GM19238 (cell line): Measurements from ENCODE around the gene PTCH2.

ENCODE experiments used
- DNase-seq: peaks from one replicate; pipeline ENCODE4 v3.0.0; 2011; ENCODE audit warnings: low spot score; ENCODE audit not compliant: insufficient read length

PTCH2 gene

GRCh38 chr1:44842862-44843655 lies at the start of gene PTCH2:
Gene PTCH2, minus strand, starts transcription at chr1:44843253. Its CDS starts 321 bp downstream, at chr1:44842932.
- DNase-seq = peak; percentile 58

DNA sequence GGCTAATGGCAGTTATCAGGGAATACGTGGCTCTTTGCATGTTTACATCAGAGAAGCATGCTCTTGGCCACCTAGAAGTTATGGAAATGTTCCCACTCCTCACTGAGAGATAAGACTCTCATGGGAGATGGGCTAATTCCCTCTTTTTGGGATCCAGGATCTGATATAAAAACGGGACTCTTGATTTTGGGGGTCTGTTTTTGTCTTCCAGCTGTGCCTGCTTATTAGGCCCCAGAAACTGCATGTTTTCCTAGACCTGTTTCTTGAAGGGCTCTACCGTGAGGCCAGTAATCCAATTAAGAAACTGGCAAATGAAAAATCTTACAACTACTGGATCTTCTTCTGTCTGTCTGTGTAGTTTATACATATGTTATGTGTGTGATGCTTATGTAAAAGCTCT lies 47.0 kb upstream of the PTCH2 start:
- no peak for DNase-seq

DNA sequence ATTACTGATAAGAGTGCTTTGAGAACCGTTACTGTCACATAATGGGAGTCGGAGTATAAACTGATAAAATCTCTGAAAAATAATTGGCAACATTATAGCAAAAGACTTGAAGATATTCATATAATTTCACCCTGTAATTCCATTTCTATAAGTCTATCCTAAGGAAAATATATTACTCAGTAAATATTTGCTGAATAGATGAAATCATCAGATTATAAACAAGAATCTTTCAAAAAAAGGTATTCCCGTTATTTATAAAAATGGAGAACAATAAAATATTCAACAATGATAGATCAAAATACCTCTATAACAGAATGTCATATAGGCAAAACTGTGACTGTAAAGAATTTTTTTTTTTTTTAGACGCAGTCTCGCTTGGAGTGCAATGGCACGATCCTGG lies 42.4 kb upstream of the PTCH2 start:
- no peak for DNase-seq

GRCh38 chr1:44884746-44885145 lies 41.7 kb upstream of the PTCH2 start:
- DNase-seq = no peak

DNA sequence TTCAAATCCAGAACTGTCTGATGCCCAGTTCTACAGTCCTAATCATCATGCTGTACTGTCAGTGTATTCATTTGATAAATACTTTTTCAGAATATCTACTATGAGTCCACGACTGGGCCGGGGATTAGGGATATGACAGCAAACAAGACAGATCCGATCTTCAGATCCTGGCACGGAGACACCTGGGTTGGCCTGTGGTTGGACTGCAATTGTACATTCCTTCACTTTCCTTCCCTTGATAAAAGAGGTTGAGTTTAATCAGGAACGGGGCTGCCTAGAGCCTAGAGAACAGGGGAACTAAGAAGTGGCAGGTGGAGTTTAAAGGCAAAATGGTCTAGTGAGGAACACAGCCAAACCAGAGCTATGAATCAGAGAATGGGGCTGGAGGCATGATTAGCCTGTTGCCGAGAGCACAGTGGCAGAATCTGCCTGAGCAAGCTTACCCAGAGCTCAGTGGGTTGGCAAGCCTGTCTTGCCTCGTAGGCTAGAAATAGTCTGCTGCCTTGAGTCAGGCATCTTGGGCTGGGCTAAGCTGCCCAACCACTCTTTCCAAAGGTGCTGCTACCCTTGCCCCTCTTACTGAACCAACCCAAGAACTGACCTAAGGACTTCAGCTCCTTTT lies 38.1 kb upstream of the PTCH2 start:
- no peak for DNase-seq

DNA sequence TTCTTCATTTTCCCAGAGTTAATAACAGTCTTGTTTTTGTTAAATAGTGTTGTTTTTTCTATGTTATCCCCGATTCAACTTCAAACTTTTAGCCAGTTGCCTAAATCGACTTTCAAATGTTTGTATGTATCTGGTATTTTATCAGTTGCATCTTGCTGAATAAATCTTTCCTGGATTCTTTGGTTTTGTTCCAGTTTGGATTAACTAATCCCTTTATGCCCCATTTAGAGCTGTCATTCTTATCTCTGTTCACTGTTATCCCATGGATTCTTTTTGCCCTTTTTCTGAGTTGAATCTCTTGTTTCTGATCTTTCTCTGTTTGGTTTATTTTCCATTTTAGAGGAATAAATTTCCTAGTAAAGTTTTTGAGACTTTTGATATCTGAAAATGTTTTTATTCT lies 31.1 kb upstream of the PTCH2 start:
- DNase-seq = no peak

GRCh38 chr1:44870096-44870495 lies 27.0 kb upstream of the PTCH2 start:
- no peak for DNase-seq

DNA sequence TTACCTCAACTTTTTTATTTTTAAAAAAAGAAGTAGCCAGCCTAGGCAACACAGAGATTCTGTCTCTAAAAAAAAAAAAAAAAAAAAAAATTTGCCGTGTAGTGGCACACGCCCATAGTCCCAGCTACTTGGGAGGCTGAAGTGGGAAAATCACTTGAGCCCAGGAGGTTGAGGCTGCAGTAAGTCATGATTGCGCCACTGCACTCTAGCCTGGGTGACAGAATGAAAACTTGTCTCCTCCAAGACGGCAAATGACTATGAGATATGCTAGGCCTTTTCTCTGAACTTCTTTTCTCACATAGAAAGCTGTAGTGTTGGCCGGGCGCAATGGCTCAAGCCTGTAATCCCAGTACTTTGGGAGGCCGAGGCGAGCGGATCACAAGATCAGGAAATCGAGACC lies 24.7 kb upstream of the PTCH2 start:
- DNase-seq = no peak

- DNase-seq = no peak
Observed at GRCh38 chr1:44862829-44863401, 19.9 kb upstream of the PTCH2 start.

DNA sequence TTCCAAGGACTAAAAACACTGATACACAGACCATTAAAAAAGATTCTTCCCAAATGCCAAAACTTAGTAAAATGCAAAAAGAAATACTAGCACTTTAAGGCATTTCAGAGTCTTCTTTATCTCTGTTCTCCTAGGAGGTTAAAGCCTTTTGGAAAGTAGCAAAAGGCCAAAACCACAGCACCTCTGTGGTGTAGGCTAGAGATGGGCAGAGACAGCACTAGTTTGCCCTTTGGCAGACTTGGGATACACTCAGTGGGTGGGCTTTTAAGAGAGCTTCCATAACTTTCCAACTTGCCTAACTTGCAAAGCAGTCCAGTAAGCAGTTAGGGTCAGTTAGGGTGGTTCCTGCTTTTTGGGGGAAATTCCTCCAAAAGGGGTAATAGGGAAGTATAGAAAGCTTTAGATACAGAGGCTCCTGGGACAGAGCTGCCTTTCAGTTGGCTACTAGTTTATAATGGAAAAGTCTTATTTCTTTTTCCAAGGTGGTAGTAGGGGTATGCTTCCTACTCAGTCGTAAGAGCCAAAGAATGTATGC lies 17.9 kb upstream of the PTCH2 start:
- no peak for DNase-seq

DNA sequence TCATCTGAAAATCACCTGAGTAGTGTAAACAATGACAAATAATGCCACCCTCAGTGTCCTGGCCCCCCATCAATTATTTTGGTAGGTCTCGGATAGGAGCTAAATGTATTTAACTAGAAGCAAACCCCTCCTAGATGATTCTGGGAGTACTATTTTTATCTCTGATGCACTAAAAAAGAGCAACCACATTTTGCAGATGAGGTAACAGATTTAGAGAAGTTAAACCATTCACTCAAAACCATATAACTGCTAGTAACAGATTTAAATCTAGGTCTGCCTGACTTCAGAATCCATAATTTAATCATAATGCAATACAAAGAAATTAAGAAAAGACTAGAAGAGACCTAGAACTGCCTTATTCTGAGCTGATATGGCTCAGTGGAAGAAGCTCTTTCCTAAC lies 17.3 kb upstream of the PTCH2 start:
- DNase-seq = no peak

DNA sequence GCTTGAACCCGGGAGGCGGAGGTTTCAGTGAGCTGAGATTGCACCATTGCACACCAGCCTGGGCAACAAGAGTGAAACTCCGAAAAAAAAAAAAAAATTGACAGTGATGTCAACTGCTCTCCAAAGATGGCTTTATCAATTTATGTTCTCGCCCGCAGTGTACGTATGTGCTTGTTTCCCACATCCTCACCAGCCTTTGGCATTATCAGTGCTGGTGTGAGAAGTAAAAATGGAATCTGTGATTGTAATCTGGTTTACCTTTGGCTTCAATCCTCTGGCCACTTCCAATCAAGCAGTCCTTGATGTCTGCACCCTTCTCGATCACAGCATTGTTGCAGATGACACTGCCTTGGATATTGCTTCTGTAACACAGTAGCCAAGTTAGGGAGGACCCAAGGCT lies 14.4 kb upstream of the PTCH2 start:
- DNase-seq = no peak

DNA sequence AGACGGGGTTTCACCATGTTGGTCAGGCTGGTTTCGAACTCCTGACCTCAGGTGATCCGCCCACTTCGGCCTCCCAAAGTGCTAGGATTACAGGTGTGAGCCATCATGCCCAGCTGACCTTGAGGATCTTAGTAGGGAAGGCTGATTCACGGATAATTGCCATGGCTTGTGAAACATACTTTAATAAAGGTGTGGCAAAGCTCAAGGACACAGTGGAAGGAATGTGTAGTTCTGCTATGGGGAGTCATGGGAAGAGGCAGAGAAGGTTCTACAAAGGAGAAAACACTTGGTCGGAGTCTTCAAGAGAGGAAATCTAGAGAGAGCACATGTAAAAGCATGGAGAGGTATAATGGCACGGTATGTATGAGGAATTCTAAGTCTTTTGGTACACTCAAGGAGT lies 12.7 kb upstream of the PTCH2 start:
- no peak for DNase-seq

- DNase-seq = no peak
Observed at GRCh38 chr1:44854970-44855369, 11.9 kb upstream of the PTCH2 start.

DNA sequence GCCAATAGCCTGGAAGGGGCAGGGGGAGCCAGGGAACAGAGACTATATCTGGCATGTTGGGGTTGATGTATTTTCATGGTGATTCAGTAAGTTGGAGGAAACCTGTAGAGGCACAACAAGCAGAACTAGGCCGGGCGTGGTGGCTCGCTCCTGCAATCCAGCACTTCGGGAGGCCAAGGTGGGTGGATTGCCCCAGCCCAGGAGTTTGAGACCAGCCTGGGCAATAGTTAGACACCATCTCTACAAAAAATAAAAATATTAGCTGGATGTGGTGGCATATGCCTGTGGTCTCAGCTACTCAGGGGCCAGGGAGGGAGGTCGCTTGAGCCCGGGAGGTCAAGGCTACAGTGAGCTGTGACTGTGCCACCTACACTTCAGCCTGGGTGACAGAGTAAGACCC lies 10.1 kb upstream of the PTCH2 start:
- no peak for DNase-seq

GRCh38 chr1:44851308-44851707 lies 8.3 kb upstream of the PTCH2 start:
- no peak for DNase-seq

DNA sequence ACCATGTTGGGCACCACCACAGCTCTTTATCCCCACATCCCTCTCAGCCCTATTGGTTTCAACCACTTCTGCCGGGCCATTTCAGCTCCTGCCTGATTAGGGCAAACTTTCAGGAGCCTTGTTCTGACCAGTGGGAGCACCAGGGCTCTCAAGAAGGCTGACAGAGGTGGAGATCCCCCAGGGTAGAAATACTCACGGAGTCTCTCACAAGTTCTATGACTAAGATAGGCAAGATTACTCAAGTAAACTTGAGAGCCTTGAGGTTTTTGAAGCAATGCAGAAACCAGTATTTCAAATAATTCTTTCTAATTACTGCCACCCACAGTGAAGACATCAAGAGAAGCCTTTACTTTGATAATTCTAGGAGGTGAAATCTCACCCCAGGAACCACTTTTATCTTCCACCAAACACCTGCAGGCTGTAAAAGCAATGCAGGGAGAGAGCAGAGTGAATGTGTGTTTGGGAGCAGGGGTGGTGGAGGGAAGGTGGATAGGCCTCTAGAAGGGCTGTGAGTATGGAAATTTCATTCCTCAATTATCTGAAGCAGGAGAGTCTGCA lies 6.6 kb upstream of the PTCH2 start:
- DNase-seq = no peak

- no peak for DNase-seq
Observed at GRCh38 chr1:44848456-44849181, 5.6 kb upstream of the PTCH2 start.

DNA sequence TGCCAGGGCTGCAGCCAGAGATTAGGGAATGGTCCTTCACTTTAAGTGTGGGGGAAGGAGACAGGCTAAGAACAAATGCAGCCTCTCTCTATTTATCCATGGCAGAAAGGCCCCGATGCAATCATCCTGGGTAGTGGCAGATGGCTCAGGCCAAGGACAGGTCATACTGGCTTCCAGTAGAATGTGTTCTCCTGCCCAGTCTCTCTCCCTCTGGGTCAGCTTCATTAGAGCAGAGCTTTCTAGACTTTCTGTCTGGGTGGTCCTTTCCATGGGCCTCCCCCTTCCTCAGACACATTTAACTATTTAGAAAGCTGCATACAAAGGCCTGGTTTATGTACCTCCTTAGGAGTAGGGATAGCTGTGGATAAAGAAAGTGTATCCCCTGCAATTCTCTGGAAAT lies 4.8 kb upstream of the PTCH2 start:
- DNase-seq = no peak

GRCh38 chr1:44846985-44847384 lies 3.9 kb upstream of the PTCH2 start:
- DNase-seq = no peak

DNA sequence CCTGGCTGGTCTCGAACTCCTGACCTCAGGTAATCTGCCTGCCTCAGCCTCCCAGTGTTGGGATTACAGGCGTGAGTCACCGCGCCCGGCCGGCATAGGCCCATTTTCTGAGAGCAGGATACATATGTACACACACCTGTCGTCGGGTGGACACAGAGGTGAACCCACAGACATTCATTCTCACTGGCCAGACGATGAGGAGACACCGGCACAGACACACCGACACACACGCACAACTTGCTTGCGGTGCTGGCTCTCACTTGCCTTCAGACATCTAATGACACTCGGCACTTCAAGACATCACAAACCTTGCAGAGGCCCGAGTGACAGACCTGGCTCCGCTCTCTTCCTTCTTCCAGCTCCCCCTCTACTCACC lies 579 bp downstream of the PTCH2 start:
- DNase-seq = no peak

- DNase-seq = no peak
Observed at GRCh38 chr1:44839576-44839975, 3.5 kb downstream of the PTCH2 start.
